Measurements from ENCODE around the gene THY1. TPM values are rescaled to one million over a fixed set of nuclear protein-coding genes. Genes with fewer than 3 reads are reported as not detected.

The THY1 gene
- total and polyA plus RNA-seq, 7 donors, result 0.42 to 6.4 (median 1.1) TPM

DNA sequence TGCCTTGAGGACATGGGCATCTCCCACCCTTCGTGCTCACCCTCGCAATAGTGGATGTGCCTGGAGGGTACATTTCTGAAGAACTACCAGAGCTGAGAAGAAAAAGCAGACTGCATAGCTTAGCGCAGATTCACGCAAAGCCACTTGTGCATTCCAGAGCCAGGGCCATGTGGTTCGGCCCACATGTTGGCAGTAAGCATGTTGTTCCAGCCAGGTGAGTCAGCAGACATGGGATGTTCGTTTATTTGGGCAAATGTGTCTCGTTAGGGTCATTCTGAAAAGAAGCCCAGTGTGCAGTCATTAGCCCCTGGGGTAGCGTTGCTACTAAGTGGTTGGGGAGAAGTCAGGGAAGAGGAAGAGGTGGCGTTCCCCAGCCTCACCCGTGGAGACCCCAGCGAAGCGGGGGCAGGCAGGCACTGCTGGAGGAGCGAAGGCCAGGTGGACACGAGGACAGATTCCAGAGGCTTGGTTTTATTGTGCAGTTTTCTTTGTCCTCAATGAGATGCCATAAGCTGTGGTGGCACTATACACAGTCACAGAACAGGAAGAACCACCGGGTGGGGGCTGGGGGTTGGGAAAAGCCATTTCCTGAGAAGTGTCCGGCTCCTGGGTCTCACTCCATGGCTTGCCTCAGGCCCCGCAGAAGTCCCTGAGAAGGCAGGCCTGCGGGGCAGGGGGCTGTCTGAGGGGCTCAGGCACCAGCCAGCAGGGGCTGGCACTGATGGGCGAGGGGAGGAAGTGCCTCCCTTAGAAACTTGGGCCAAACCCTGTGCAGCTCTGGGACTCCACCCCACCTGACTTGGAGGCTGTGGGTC lies 5.0 kb downstream of the THY1 start:
- Histone ChIP-seq H3K9me3 (no peaks in the 10 kb centered on the region), H3K27ac (no peak overlapping the region), H3K4me1 (peaks cover 7% of the 10 kb centered on the region), H3K27me3 (ENCODE audit: insufficient read depth in 3 of 3, low read length in 2 of 3) (peaks cover 0 to 39% (median 9%) of the 10 kb centered on the region in 3 donors), H3K36me3 (ENCODE audit: insufficient read depth in 1 of 2, low read depth in 1 of 2) (no peaks in the 10 kb centered on the region), H3K4me3 (no peak overlapping the region)
- TF ChIP-seq, protein P1, sequence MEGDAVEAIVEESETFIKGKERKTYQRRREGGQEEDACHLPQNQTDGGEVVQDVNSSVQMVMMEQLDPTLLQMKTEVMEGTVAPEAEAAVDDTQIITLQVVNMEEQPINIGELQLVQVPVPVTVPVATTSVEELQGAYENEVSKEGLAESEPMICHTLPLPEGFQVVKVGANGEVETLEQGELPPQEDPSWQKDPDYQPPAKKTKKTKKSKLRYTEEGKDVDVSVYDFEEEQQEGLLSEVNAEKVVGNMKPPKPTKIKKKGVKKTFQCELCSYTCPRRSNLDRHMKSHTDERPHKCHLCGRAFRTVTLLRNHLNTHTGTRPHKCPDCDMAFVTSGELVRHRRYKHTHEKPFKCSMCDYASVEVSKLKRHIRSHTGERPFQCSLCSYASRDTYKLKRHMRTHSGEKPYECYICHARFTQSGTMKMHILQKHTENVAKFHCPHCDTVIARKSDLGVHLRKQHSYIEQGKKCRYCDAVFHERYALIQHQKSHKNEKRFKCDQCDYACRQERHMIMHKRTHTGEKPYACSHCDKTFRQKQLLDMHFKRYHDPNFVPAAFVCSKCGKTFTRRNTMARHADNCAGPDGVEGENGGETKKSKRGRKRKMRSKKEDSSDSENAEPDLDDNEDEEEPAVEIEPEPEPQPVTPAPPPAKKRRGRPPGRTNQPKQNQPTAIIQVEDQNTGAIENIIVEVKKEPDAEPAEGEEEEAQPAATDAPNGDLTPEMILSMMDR (IDR thresholded peaks at IDR 0.05), result no peak
- intact Hi-C loops (cut with DNase I), result no loop called here
- DNase-seq (no peak), ATAC-seq (no peak)
- WGBS, 3 donors, result 61 to 73% (median 67%) methylated on average over 19 of the region's 19 CpGs

DNA sequence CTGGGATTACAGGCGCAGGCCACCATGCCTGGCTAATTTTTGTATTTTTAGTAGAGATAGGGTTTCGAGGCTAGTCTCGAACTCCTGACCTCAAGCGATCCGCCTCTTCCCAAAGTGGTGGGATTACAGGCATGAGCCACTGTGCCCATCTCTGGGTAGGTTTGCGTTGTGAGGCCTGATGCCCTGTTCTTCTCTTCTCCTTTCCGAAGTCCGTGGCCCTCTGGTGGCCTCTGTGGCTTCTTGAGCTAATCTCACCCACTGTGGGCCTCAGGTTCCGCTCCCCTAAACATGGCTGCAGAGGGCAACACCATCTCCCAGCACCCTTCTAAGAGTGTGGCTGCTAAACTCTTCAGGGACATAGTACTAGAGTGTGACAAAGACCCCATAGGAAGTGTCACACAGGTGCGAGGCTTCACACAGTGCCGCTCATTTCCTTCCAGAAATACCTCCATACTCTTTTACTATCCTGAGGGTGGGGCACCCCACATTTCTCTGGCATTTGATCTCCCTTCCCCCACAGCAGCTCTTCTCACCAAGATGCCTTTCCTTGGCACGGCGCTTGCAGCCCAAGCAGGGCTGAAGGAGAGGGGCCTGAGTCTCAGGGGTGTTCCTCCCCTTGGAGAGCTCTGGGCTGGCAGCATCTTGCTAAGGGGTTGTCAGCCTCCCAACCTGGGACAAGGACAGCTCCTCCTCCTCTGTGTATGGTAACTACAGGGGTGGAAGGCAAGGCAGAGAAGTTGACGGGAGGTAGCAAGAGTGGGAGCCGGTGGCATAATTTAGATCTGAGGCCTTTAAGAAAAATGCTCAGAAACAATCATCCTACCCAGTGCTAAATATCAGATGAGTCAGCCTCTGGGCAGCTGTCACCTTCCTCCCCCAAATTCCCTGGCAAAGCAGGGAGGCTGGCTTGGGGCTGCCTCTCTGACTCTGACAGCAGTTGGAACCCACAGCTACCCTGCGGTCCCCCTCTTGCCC lies 6.1 kb downstream of the THY1 start:
- H3K27me3 ChIP-seq (ENCODE audit: insufficient read depth in 3 of 3, low read length in 2 of 3), result peaks cover 0 to 29% (median 5%) of the 10 kb centered on the region in 3 donors
- H3K27ac ChIP-seq, result no peak overlapping the region
- TF ChIP-seq, protein P1 (IDR thresholded peaks at IDR 0.05), result no peak
- DNase-seq (no peak), ATAC-seq (peak in 1 of 4 donors; percentile 25)
- no peaks in the 10 kb centered on the region for H3K36me3 ChIP-seq (ENCODE audit: insufficient read depth in 1 of 2, low read depth in 1 of 2)
- intact Hi-C loops (cut with DNase I), result no loop called here
- H3K9me3 ChIP-seq, result no peaks in the 10 kb centered on the region
- H3K4me1 ChIP-seq, result peaks cover 3% of the 10 kb centered on the region
- 78 to 82% (median 79%) methylated on average over 16 of the region's 16 CpGs for WGBS, 3 donors
- H3K4me3 ChIP-seq, result no peak overlapping the region

DNA sequence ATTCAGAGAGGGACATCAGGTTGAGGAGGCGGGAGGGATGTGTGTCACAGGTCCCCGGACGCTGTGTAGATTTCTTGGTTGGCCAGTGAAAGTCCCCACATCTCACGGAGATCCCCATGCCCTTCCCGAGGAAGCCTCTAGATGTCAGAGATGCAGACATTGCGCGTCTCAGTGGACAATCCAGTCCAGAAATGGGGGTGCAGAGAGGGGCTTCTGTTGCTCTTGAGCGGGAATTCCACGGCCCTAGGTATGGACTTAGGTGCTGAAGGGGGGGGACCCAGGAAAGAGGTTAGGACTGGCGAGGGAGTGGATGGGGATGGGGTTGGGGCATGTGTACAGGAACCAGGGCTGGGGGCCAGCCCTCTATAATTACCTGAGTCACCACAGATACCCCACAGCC lies 7.0 kb downstream of the THY1 start:
- Histone ChIP-seq H3K4me3 (no peak overlapping the region), H3K27me3 (ENCODE audit: insufficient read depth in 3 of 3, low read length in 2 of 3) (peaks cover 0 to 20% (median 5%) of the 10 kb centered on the region in 3 donors), H3K27ac (no peak overlapping the region), H3K9me3 (no peaks in the 10 kb centered on the region), H3K4me1 (no peaks in the 10 kb centered on the region), H3K36me3 (ENCODE audit: insufficient read depth in 1 of 2, low read depth in 1 of 2) (no peaks in the 10 kb centered on the region)
- ATAC-seq, result no peak
- no peak for DNase-seq
- intact Hi-C loops (cut with DNase I), result no loop called here
- 93 to 98% (median 95%) methylated on average over 10 of the region's 10 CpGs for WGBS, 3 donors
- TF ChIP-seq, protein P1 (IDR thresholded peaks at IDR 0.05), result no peak

DNA sequence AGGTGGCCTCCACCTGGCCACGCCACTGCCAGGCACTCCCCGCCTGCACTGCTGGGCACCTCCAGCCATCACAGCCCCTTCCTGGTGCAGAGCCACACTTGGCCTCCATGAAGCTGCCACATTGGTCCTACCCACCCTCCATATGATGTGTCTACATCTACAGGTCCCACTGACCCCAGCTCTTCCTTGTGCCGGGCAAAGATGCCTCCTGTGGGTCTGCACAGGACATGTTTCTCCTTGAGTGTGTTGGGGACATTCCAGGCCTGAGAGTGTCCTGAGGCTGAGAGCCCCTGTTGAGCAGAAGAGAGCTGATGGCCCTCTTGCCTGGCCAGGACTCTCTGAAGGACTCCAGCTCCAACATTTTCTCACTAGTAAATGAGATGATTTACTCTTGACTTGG lies 7.5 kb downstream of the THY1 start:
- Histone ChIP-seq H3K27me3 (ENCODE audit: insufficient read depth in 3 of 3, low read length in 2 of 3) (peaks cover 0 to 15% (median 2%) of the 10 kb centered on the region in 3 donors), H3K4me1 (no peaks in the 10 kb centered on the region), H3K4me3 (no peak overlapping the region), H3K9me3 (no peaks in the 10 kb centered on the region), H3K27ac (no peak overlapping the region), H3K36me3 (ENCODE audit: insufficient read depth in 1 of 2, low read depth in 1 of 2) (no peaks in the 10 kb centered on the region)
- DNase-seq, result no peak
- TF ChIP-seq, protein P1 (IDR thresholded peaks at IDR 0.05), result no peak
- ATAC-seq, result no peak
- 95 to 98% (median 98%) methylated on average over 3 of the region's 3 CpGs for WGBS, 3 donors
- intact Hi-C loops (cut with DNase I), result no loop called here
